ENCODE results near the gene MAMLD1.

The MAMLD1 gene

DNA sequence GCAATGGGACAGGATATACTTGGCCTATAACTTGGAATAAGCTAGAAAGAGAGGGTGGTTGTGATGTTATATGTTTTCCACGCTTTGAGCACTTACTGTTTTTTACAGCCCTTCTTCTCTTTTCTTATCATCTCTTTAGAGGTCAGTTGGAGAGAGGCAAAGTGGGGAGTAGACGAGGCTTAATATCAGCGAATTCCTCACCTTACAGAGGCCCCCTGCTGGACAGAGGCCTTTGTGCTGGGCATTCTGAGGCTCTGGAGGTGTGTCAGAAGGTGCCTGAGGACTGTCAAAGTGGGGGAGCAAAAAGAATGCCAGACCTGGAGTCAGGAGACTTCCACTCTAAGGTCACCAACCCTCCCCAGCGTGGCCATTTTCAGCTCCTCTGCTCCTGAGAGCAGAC, 42.5 kb downstream of the MAMLD1 start:
- no peak for DNase-seq (ENCODE audit: low spot score)

- DNase-seq (ENCODE audit: low spot score) = no peak
Measured at GRCh38 chrX:150406596-150406995, 43.5 kb downstream of the MAMLD1 start.

DNA sequence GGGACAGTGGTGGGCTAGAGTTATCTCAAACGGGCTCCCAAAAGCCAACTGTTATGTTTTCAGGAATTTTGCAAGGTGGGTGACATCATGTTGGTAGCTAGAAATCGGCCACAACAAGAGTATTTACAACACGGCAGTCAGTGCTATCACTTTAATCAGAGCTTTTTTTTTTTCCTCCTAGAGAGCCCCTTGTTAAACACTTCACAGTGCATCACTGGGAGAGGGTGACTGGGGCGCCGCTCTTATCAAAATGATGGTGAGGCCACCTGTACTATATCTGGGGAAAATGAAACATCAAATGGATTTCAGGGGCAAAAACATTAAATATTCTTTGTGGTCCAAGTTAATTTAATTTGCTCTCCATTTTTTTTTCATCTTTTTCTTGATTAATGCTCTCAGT, 44.9 kb downstream of the MAMLD1 start:
- no peak for DNase-seq (ENCODE audit: low spot score)

DNA sequence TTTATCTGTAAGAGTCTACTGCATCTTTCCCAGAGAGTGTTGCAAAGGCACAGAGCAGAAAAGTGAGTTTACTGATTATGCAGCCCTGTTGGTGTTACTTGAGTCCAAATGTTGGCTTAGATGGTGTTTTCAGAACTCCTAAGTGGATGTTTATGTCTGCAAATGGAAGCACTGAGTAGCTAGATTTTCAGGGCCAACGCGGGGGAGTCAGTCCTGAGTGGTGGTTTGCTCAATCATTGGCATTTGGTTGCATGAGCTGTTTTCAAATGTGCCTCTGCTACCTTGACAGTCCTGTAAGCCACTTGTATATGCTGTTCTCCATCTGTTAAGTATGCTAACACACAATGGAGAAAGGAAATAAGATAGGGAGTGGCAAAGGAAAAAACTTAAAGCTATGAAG, 45.4 kb downstream of the MAMLD1 start:
- DNase-seq (ENCODE audit: low spot score) = no peak

GRCh38 chrX:150409486-150409885, 46.4 kb downstream of the MAMLD1 start:
- DNase-seq (ENCODE audit: low spot score) = no peak

DNA sequence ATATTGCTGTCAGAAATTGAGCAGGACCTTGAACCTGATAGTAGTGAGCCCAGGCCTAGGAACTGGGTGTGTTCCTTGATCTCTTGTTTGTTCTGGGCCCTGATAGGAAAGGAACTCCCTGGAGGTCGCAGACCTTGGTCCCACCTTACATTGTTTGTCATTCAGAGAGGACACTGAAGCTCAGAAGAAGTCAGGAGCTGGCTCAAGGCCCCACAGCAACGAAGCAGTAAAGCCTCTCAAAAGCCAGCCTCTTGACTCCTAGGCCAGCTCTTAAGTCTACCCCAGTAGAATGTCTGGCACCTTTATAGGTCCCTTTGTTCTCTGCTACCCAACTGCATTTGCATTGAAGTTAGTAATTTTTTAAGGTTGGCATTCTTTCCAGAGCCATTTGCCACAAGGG, 46.8 kb downstream of the MAMLD1 start:
- DNase-seq (ENCODE audit: low spot score) = no peak

DNA sequence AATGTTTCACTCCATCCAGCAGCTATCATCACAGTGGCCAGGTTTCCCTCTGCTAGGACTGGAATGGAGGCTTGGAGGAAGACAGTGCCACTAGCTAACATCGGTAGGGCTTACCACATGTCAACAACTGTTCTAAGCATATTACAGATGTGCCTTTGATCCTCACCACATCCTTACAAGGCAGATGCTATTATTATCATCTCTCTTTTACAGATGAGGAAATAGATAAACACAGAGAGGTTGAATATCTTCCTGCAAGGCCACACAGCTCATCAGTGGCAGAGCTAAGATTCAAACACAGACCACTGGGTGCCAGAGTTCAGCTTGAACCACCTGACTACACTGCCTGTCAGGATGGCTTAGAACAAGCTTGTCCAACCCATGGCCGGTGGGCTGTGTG, 47.4 kb downstream of the MAMLD1 start:
- DNase-seq (ENCODE audit: low spot score) = no peak

DNA sequence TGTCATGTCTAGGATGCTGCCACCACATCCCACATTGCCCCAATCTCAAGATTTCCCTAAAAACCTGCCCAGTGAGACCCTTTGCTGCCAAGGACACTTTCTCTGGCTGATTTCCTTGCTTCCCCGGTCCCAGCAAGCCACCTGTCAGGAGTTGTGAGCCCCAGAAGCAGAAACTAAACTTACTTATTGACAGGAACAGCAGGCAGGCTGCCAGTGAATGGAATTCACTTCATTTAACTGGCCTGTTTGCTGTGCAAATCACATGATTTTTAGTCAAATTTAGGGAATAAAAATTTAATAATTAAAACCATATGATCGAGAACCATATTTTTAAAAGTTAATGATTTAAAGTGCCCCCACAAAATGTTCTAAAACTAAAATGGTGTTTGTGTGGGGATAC, 48.5 kb downstream of the MAMLD1 start:
- DNase-seq (ENCODE audit: low spot score) = no peak

GRCh38 chrX:150414228-150414627, 51.1 kb downstream of the MAMLD1 start:
- no peak for DNase-seq (ENCODE audit: low spot score)

DNA sequence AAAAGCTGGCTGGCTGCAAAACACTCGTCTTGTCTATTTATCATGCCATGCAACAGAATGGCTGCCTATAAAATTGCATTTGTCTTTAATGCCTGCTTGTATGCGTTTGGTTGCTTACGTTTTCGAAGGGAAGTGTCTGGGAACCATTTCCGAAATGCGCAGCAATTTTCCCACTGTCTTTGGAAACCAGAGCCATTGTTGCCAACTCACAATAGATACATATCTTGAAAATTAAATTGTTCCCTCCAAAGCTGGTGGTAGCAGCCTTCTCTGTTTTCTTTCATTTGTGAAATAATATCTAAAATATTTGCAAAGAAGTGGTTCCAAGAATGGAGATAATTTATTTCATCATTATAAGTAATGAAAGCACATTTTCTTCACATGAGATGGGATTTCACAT, 53.4 kb downstream of the MAMLD1 start:
- DNase-seq (ENCODE audit: low spot score) = no peak

GRCh38 chrX:150421816-150422215, 58.7 kb downstream of the MAMLD1 start:
- DNase-seq (ENCODE audit: low spot score) = no peak

- DNase-seq (ENCODE audit: low spot score) = no peak
Measured at GRCh38 chrX:150429594-150429993, 66.5 kb downstream of the MAMLD1 start.

DNA sequence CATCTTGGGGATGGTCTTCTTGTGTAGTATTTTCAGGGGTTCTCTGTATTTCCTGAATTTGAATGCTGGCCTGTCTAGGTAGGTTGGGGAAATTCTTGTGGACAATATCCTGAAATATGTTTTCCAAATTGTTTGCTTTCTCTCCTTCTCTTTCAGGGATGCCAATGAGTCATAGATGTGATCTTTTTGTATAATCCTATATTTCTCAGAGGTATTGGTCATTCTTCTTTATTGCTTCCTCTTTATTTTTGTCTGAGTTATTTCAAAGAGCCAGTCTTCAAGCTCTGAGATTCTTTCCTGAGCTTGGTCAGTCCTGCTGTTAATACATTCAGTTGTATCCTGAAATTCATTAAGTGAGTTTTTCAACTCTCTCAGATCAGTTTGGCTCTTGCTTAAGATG, 73.1 kb downstream of the MAMLD1 start:
- no peak for DNase-seq (ENCODE audit: low spot score)

GRCh38 chrX:150438165-150438564, 75.0 kb downstream of the MAMLD1 start:
- no peak for DNase-seq (ENCODE audit: low spot score)

DNA sequence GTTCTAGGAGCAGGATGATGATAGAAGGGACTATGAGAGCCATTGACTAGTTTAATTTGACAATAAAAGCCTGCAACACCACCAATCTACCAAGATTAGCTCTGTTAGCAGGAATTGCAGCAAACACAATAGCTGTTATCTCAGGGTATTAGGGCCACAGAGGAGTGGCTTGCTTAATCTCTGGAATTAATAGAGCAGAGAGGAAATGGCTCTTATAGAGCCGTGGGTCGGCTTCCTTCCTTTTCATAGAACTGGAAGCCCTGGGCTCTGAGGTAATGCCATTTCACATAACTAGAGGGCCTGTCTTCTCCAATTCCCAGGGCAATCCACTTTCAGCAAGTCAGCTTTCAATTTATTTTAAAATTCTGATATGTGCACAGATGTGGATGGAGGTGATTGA, 83.0 kb downstream of the MAMLD1 start:
- no peak for DNase-seq (ENCODE audit: low spot score)

- no peak for DNase-seq (ENCODE audit: low spot score)
Measured at GRCh38 chrX:150446995-150447394, 83.9 kb downstream of the MAMLD1 start.

- no peak for DNase-seq (ENCODE audit: low spot score)
Measured at GRCh38 chrX:150449313-150449712, 86.2 kb downstream of the MAMLD1 start.

DNA sequence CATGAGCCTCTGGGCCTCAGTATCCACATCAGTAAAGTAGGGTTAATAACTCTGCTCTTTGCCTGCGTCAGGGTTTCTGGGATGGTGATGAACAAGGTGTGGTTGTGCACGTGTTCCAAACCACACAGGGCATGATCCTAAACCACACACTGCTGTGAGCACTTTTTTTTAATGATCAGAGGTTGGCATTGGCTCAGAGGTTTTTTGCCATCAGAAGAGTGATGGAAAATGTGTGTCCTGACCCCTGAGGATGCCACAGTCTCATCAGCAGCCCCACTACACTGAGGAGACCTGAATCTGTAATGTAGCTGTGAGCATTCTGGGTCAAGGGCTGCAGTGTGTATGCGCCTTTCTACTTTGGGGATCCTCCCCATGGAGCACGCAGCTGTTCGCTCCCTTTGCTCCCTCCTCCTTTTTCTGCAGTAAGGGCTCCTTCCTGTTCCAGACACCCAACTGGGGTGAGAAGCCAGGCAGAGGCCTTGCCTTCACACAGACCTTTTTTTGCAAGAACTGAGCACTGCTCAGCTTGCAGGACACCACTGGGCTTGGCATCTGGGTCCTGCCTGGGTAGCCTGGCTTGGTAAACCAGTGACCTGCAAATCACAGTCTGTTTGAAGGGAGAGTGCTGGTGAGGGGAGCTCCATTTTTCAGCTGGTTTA, 87.5 kb downstream of the MAMLD1 start:
- DNase-seq (ENCODE audit: low spot score) = no peak

- DNase-seq (ENCODE audit: low spot score) = no peak
Measured at GRCh38 chrX:150451953-150452352, 88.8 kb downstream of the MAMLD1 start.

DNA sequence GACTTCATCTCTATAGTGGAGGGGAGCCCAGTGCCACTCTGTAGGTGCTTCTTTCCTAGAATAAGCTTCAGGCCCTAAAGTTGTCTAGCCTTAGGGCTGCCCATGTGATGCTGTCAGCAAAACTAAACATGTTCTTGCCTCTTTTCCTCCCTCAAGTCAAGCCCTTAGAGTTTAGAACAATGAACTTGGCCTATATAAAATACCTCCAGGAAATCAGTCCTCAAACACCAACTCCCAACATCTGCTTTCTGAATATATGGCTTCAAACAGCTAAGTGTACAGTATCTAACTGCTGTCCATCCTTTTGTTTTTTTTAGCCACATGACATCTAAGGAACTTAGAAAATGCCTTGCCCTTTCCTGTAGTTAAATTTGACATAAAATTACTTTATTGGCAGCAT, 91.0 kb downstream of the MAMLD1 start:
- no peak for DNase-seq (ENCODE audit: low spot score)

DNA sequence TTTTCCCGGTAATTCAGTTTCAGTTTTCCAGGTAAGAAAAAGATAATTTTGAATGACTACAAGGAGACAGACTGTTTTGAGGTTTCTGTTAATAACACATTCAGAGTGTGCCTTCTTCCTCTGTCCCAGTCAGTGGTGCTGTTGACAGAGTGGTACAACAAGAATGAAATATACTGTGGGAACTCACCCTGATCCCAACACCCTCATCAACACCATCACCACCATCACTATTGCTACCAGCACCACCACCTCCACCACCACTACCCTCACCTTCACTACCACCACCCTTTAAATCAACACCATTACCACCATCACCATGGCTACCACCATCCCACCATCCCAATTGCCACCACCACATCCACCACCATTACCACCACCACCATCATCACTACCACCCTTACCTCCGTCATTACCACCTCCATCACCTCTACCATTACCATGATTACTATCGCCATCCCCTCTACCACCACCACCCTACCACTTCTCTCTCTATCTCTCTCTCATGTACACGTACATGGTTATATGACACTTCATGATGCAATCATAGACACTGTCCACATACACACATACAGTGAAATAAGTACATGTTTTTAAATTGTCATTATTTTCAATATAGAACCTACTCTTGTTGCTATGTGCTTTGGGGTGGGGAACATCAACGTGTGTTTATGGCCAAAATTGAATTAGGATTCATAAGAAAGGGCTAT, 91.5 kb downstream of the MAMLD1 start:
- no peak for DNase-seq (ENCODE audit: low spot score)

DNA sequence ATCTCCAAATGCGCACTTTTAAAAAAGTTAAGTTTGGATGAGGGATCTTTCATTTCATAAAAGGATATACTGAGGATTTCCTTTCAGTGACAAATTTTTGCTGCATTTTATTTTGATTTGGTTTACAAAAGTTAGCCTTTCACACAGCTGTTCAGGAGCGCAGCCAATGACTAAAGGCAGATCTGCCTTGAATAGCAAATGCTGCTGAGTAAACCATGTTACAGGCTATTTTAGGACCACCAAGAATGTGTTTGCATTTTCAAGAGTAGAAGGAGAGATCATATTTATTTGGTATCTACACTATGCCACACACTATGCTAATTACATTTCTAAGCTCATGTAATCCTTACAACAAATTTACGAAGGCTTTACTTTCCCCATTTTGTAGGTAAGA, 92.1 kb downstream of the MAMLD1 start:
- no peak for DNase-seq (ENCODE audit: low spot score)

- no peak for DNase-seq (ENCODE audit: low spot score)
Measured at GRCh38 chrX:150456466-150456865, 93.3 kb downstream of the MAMLD1 start.

DNA sequence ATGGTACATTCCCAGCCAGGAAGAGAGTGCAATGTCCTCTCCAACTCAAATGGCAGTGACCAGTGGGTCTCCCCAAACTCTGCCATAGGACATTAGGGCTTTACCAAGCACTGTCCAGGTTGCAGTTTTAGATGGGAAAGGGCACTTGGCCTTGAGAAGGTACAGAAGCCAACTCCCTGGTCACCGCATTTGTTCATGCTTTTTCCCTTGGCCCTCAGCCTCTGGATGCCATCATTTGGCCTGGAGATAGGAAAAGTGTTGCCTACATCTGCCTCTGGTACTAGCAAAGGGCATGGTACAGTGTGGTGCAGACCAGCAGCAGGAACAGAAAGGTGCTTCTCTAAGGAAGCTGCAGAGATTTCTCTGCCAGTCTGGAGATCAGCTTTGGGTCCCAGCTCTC, 93.8 kb downstream of the MAMLD1 start:
- no peak for DNase-seq (ENCODE audit: low spot score)

All from RKO (cell line).